Measurements from ENCODE around the gene PSEN2. TPM values are rescaled to one million over a fixed set of nuclear protein-coding genes. Genes with fewer than 3 reads are reported as not detected.

Gene PSEN2
- total RNA-seq, 1 donor from 2014 or later: 18.8 TPM

DNA sequence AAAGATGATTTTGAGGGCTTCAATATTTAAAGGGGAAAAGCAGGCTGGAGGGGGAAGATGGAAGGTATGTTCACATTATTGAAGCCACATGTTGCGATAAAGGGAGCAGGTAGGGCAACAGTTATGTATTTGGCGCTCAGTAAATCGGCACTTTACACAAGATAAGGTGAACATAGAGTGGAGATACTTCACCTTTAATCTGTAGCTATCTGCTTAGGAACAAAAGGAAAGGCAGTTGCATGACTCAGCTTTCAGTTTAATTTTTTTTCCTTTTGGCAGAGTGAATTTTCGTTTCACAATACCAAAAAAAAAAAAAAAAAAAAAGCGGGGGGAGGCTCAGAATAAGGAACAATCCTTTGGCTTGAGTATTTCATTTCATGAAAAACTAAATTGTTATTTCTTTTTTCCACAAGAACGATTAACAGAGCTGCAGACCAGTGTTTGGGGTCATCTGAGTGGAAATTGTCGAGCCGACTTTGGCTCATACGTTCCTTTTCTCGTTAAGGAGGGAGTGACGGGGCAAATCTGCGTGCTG, 68.6 kb downstream of the PSEN2 start:
- TF ChIP-seq, protein P1, sequence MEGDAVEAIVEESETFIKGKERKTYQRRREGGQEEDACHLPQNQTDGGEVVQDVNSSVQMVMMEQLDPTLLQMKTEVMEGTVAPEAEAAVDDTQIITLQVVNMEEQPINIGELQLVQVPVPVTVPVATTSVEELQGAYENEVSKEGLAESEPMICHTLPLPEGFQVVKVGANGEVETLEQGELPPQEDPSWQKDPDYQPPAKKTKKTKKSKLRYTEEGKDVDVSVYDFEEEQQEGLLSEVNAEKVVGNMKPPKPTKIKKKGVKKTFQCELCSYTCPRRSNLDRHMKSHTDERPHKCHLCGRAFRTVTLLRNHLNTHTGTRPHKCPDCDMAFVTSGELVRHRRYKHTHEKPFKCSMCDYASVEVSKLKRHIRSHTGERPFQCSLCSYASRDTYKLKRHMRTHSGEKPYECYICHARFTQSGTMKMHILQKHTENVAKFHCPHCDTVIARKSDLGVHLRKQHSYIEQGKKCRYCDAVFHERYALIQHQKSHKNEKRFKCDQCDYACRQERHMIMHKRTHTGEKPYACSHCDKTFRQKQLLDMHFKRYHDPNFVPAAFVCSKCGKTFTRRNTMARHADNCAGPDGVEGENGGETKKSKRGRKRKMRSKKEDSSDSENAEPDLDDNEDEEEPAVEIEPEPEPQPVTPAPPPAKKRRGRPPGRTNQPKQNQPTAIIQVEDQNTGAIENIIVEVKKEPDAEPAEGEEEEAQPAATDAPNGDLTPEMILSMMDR (IDR thresholded peaks at IDR 0.05): no peak
- H3K9me3 Mint-ChIP-seq (ENCODE audit: unreplicated experiment): peaks cover 14% of the 10 kb centered on the region
- H3K27me3 Mint-ChIP-seq (ENCODE audit: unreplicated experiment): no peaks in the 10 kb centered on the region
- peak; percentile 10 for DNase-seq (ENCODE audit: extremely low spot score, unreplicated experiment)
- H3K4me3 Mint-ChIP-seq (ENCODE audit: unreplicated experiment): peak overlapping the region; percentile 84
- peak overlapping the region; percentile 95 for H3K27ac Mint-ChIP-seq (ENCODE audit: unreplicated experiment)
- H3K4me1 Mint-ChIP-seq (ENCODE audit: unreplicated experiment): peaks cover 18% of the 10 kb centered on the region
- H3K36me3 Mint-ChIP-seq (ENCODE audit: unreplicated experiment): peaks cover 13% of the 10 kb centered on the region

GRCh38 chr1:226939438-226940028, 69.1 kb downstream of the PSEN2 start:
- Mint-ChIP-seq H3K27ac (ENCODE audit: unreplicated experiment) (peak overlapping the region; percentile 95), H3K36me3 (ENCODE audit: unreplicated experiment) (peaks cover 9% of the 10 kb centered on the region), H3K9me3 (ENCODE audit: unreplicated experiment) (peaks cover 12% of the 10 kb centered on the region), H3K4me1 (ENCODE audit: unreplicated experiment) (peaks cover 18% of the 10 kb centered on the region), H3K4me3 (ENCODE audit: unreplicated experiment) (peak overlapping the region; percentile 84), H3K27me3 (ENCODE audit: unreplicated experiment) (no peaks in the 10 kb centered on the region)
- TF ChIP-seq, protein P1 (IDR thresholded peaks at IDR 0.05): no peak
- DNase-seq (ENCODE audit: extremely low spot score, unreplicated experiment): no peak

DNA sequence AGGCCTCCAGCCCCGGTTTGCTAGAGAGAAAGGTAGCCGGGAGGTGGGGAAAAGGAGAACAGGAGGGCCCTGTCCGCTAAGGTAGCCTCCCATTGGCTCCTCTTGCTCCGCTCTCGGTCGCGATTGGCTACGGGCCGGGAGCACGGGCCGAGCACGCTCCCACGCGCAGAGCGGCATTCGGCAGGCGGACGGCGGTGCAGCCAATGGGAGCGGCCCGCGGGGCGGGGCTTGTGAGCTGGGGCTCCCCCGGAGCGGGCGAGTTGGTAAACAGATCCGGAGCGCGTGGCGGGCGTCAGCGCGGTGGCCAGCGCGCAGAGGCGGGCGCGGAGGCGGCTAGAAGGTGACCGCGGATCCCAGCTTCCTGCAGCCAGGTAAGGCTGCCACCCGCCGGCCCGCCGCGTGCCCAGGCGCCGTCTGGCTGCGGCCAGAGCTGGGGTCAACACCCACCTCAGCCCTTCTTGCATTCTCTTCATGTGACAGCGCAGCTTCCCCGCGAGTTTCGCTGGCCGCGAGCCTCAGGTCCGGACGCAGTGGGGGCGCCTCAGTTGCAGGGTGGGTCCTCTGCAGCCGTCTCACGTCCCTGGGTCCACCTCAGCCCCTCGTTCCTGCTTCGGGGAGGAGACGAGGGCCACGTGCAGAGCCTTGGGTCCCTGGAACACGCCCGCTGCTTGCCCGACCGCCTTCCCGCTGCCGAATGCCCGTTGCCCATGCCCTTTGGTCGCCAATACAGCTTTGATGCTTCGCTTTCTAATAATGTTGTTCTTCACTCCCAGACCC, 69.8 kb downstream of the PSEN2 start, which contains the start of gene COQ8A:
TSS of gene COQ8A (plus strand) at position 266 of the 777 bp plus-strand sequence. CDS start 21,092 bp downstream, outside the sequence.
- Mint-ChIP-seq H3K4me1 (ENCODE audit: unreplicated experiment) (peaks cover 18% of the 10 kb centered on the region), H3K4me3 (ENCODE audit: unreplicated experiment) (peak within 1 kb of the TSS; percentile 84), H3K9me3 (ENCODE audit: unreplicated experiment) (peaks cover 5% of the 10 kb centered on the region), H3K27ac (ENCODE audit: unreplicated experiment) (peak within 1 kb of the TSS; percentile 95), H3K36me3 (ENCODE audit: unreplicated experiment) (peaks cover 2% of the 10 kb centered on the region), H3K27me3 (ENCODE audit: unreplicated experiment) (no peaks in the 10 kb centered on the region)
- peak; percentile 100 for DNase-seq (ENCODE audit: extremely low spot score, unreplicated experiment)
- TF ChIP-seq, protein P1 (IDR thresholded peaks at IDR 0.05): no peak

- Mint-ChIP-seq H3K9me3 (ENCODE audit: unreplicated experiment) (no peaks in the 10 kb centered on the region), H3K36me3 (ENCODE audit: unreplicated experiment) (no peaks in the 10 kb centered on the region), H3K4me1 (ENCODE audit: unreplicated experiment) (peaks cover 18% of the 10 kb centered on the region), H3K27ac (ENCODE audit: unreplicated experiment) (no peak overlapping the region), H3K4me3 (ENCODE audit: unreplicated experiment) (peak overlapping the region; percentile 84), H3K27me3 (ENCODE audit: unreplicated experiment) (no peaks in the 10 kb centered on the region)
- TF ChIP-seq, protein P1 (IDR thresholded peaks at IDR 0.05): no peak
- DNase-seq (ENCODE audit: extremely low spot score, unreplicated experiment): no peak
Observed at GRCh38 chr1:226940806-226941067, 70.3 kb downstream of the PSEN2 start.

GRCh38 chr1:226942392-226942791, 72.0 kb downstream of the PSEN2 start:
- Mint-ChIP-seq H3K27me3 (ENCODE audit: unreplicated experiment) (no peaks in the 10 kb centered on the region), H3K36me3 (ENCODE audit: unreplicated experiment) (no peaks in the 10 kb centered on the region), H3K4me3 (ENCODE audit: unreplicated experiment) (no peak overlapping the region), H3K4me1 (ENCODE audit: unreplicated experiment) (peaks cover 18% of the 10 kb centered on the region), H3K9me3 (ENCODE audit: unreplicated experiment) (no peaks in the 10 kb centered on the region), H3K27ac (ENCODE audit: unreplicated experiment) (no peak overlapping the region)
- TF ChIP-seq, protein P1 (IDR thresholded peaks at IDR 0.05): no peak
- DNase-seq (ENCODE audit: extremely low spot score, unreplicated experiment): no peak
